Fibroblast of mammary gland (primary cell): ENCODE measurements around the gene EFCAB12.

Experiments
- DNase-seq: peaks from one replicate; pipeline ENCODE4 v3.0.0-alpha.2; 2010; ENCODE audit warnings: low read depth
- H3K4me3 ChIP-seq: 2 replicates; pipeline ENCODE4 v1.5.1; 2011; ENCODE audit warnings: low read depth, mild to moderate bottlenecking, low read length, moderate library complexity; ENCODE audit not compliant: control insufficient read depth
- TF ChIP-seq, protein P1 (sequence below): conservative IDR thresholded peaks from 2 replicates; pipeline ENCODE4 v1.5.1; 2011; ENCODE audit warnings: low read depth, low read length, inconsistent platforms; ENCODE audit not compliant: control insufficient read depth, insufficient read depth

Gene EFCAB12

DNA sequence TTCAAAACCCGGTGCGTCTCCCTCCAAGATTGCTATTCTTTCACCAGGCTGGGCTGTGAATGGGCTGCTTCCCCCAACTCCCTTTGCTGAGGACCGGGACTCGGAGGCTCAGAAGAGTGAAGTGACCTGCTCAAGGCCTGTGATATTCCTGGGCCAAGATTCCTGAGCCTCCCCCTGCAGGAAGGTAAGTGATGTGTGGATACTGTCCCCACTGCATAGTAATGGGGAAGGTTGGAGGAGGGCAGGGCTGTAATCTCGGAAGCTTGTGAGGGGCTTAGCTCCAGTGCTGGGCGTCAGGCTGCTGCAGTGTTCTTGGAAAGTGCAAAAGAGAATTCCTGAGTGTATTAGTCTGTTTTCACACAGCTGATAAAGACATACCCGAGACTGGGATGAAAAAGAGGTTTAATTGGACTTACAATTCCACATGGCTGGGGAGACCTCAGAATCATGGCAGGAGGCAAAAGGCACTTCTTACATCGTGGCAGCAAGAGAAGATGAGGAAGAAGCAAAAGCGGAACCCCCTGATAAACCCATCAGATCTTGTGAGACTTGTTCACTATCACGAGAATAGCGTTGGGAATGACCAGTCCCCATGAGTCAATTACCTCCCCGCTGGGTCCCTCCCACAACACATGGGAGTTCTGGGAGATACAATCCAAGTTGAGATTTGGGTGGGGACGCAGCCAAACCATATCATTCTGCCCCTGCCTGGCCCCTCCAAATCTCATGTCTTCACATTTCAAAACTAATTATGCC is 67.6 kb downstream of the EFCAB12 start:
- no peak for DNase-seq
- TF ChIP-seq, protein P1, sequence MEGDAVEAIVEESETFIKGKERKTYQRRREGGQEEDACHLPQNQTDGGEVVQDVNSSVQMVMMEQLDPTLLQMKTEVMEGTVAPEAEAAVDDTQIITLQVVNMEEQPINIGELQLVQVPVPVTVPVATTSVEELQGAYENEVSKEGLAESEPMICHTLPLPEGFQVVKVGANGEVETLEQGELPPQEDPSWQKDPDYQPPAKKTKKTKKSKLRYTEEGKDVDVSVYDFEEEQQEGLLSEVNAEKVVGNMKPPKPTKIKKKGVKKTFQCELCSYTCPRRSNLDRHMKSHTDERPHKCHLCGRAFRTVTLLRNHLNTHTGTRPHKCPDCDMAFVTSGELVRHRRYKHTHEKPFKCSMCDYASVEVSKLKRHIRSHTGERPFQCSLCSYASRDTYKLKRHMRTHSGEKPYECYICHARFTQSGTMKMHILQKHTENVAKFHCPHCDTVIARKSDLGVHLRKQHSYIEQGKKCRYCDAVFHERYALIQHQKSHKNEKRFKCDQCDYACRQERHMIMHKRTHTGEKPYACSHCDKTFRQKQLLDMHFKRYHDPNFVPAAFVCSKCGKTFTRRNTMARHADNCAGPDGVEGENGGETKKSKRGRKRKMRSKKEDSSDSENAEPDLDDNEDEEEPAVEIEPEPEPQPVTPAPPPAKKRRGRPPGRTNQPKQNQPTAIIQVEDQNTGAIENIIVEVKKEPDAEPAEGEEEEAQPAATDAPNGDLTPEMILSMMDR = no peak

DNA sequence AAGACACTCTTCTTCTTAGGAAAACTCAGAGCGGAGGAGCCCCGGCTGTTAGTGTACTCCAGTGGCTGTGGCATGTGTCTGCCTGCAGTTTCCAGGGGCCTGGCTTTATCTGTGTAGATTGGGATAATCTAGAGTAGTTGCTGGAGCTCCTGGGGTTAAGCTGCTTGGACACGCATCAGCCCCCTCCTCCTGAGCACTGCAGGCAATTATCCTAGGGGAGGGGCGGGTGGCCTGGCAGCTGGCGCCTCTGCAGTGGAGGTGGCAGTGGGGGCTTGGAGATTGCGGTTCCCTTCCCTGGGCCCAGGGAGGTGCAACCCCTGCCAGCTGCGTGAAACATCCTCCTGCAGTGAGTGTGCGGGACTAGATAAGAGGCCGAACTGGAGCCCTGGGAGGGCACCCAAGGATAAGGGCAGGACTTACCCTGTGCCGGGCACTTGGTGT is 68.2 kb downstream of the EFCAB12 start:
- no peak overlapping the region for H3K4me3 ChIP-seq
- TF ChIP-seq, protein P1 = no peak
- no peak for DNase-seq

More for the DNA sequence above, 67.6 kb downstream of the EFCAB12 start:
- no peak overlapping the region for H3K4me3 ChIP-seq

DNA sequence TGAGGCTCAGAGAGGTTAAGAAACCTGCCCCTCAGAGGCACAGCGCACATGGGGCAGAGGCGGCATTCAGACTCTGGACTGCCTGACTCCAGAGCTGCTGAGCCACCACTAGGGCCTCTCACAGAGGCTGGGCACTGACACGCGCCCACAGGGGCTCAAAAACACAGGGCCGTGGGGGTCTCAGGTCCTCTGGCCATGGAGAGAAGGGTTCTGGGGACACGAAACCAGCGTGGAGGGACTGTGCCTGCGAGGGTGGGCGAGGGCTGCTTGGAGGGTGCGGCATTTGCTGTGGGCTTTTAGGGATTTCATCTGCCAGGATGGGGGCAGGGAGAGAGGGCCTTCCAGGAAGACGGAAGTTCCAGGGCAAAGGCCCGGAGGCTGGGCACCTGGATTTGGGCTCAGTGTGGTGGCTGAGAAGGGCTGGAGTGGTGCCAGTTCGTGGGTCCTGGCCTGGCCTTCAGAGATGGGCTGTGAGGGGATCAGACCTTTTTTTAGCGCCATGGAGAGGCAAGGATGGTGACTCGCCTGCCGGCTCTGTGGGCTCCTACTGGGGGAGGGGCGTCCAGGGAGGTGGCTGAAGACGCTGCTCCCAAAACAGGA is 69.6 kb downstream of the EFCAB12 start:
- TF ChIP-seq, protein P1 = no peak
- no peak overlapping the region for H3K4me3 ChIP-seq
- no peak for DNase-seq

DNA sequence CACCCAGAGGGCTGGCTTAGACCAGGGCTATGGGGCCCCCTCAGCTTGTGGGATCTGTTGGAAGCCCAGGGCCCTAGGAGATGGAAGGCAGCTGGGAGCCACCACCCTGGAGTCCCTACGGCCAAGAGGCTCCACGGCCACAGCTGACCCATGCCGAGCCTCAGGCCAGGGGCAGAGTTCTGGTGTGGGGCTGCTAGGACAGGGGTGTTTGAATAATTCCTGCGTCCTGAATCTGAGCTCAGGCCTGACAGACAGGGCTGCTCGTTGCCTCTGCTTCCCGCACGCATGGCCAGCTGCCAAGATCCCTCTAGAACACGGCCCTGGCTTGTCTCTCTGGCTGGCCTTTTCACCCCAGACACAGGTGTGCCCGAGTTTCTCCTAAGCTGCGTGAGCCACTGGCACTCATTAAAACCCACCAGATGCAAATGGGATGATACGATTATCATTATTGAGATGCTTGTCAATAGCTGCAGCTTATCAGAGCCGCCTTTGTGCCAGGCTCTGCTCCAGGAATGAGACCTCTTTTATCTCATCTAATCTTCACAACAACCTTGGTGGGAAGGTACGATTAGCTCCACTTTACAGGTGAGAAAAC is 70.2 kb downstream of the EFCAB12 start:
- TF ChIP-seq, protein P1 = no peak
- H3K4me3 ChIP-seq = no peak overlapping the region
- DNase-seq = no peak

DNA sequence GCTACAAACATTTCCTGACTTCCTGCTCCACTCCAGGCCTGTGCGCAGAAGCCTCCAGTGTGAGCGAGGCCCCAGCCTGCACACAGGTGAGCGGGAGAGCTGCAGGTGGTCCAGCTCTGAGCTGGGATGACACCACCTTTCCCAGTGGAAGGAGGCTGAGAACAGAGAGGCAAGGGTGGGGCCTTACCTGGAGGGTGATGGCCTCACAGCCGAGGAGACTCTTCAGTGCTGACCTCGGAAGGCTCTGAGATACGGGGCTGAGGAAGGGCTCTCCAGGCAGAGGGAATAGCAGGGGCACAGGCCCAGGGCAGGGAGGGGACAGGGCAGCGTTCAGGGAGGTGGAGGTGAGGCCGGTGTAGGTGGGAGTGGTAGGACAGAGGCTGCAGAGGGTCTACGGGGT is 70.8 kb downstream of the EFCAB12 start:
- TF ChIP-seq, protein P1 = no peak
- no peak for DNase-seq
- H3K4me3 ChIP-seq = no peak overlapping the region

DNA sequence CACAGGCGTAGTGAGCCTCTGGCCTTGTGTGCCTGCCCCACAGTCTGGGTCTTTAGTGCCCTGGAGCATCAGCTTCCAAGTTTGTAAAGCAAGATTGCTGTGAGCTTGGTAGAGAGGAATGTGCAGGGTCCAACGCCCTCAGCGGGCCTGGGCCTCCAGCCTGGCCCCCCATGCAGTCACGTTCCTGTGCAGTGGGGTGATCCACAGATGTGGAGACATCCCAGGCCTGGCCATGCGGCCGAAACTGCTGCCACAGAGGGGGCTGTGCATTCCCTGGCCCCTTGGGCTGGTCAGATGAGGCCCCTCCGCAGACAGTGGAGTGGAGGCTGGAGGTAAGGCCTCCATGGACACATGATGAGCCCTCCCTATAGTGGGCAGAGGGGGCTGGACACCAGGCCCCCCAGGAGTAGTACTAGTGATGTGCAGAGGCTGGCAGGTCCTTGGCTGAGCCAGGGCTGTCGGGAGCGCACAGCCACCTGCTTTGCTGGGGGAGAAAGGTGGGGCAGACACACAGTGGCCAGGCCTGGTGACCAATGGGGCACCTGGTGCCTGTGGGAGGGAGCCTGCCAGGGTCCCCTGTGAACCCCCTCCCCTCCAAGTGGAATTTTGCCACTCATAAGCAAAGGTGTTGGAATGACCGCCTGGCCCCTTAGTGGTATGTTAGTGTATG is 71.5 kb downstream of the EFCAB12 start:
- TF ChIP-seq, protein P1 = no peak
- no peak overlapping the region for H3K4me3 ChIP-seq
- DNase-seq = no peak
